ENCODE data around the gene KCTD20.
"Not testable (repeated sequence)": the region's sequence is repeated elsewhere in the genome, so short reads cannot be mapped to it uniquely, and the experiment has no call there.

Gene KCTD20

GRCh38 chr6:36445621-36446020 is 2.8 kb downstream of the KCTD20 start:
- no peak for DNase-seq

GRCh38 chr6:36449173-36449572 is 6.4 kb downstream of the KCTD20 start:
- not testable (repeated sequence) for DNase-seq

- DNase-seq: not testable (repeated sequence)
Measured at GRCh38 chr6:36452897-36453296, 10.1 kb downstream of the KCTD20 start.

GRCh38 chr6:36455486-36456027 is 12.8 kb downstream of the KCTD20 start:
- DNase-seq: no peak

GRCh38 chr6:36459501-36459900 is 16.7 kb downstream of the KCTD20 start:
- no peak for DNase-seq

- DNase-seq: no peak
Measured at GRCh38 chr6:36460916-36461315, 18.1 kb downstream of the KCTD20 start.

- no peak for DNase-seq
Measured at GRCh38 chr6:36461646-36462045, 18.8 kb downstream of the KCTD20 start.

GRCh38 chr6:36463676-36464075 is 20.9 kb downstream of the KCTD20 start:
- DNase-seq: no peak

GRCh38 chr6:36464233-36464632 is 21.4 kb downstream of the KCTD20 start:
- no peak for DNase-seq

GRCh38 chr6:36467625-36468024 is 24.8 kb downstream of the KCTD20 start:
- no peak for DNase-seq

GRCh38 chr6:36469148-36469661 is 26.4 kb downstream of the KCTD20 start:
- no peak for DNase-seq

- DNase-seq: no peak
Measured at GRCh38 chr6:36469946-36470345, 27.1 kb downstream of the KCTD20 start.

- no peak for DNase-seq
Measured at GRCh38 chr6:36478051-36478526, 35.3 kb downstream of the KCTD20 start.

- DNase-seq: no peak
Measured at GRCh38 chr6:36479256-36479655, 36.5 kb downstream of the KCTD20 start.

GRCh38 chr6:36483326-36483725 is 40.5 kb downstream of the KCTD20 start:
- DNase-seq: not testable (repeated sequence)

- no peak for DNase-seq
Measured at GRCh38 chr6:36484736-36485135, 41.9 kb downstream of the KCTD20 start.

- no peak for DNase-seq
Measured at GRCh38 chr6:36487698-36488097, 44.9 kb downstream of the KCTD20 start.

GRCh38 chr6:36488221-36488620 is 45.4 kb downstream of the KCTD20 start:
- DNase-seq: no peak

- DNase-seq: no peak
Measured at GRCh38 chr6:36489426-36489825, 46.6 kb downstream of the KCTD20 start.

- no peak for DNase-seq
Measured at GRCh38 chr6:36491378-36491965, 48.7 kb downstream of the KCTD20 start.

GRCh38 chr6:36492092-36492491 is 49.3 kb downstream of the KCTD20 start:
- no peak for DNase-seq

- no peak for DNase-seq
Measured at GRCh38 chr6:36492621-36493020, 49.8 kb downstream of the KCTD20 start.

- no peak for DNase-seq
Measured at GRCh38 chr6:36493319-36493718, 50.5 kb downstream of the KCTD20 start.

GRCh38 chr6:36493859-36494258 is 51.1 kb downstream of the KCTD20 start:
- no peak for DNase-seq

GRCh38 chr6:36495086-36495485 is 52.3 kb downstream of the KCTD20 start:
- DNase-seq: no peak

Measured in midbrain (tissue), 1 donor.